ENCODE data around the gene E2F1.
"Not testable (repeated sequence)": the region's sequence is repeated elsewhere in the genome, so short reads cannot be mapped to it uniquely, and the experiment has no call there.

The E2F1 gene

DNA sequence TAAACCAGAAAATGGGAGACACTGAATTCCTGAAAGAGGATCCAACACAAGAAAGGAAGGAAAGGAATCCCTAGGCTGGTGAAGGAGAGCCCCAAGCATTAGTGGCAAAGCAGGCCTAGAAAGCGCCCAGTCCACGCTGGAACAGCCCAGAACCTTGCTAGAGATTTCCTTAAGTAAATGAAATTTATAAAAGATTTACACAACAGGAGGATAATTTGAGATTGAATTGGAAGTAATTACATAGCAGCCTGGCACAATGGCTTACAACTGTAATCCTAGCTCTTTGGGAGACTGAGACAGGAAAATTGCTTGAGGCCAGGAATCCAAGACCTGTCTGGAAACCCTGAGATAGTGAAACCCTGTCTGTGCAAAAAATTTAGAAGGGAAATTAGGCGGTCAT, 50.8 kb downstream of the E2F1 start:
- DNase-seq, result no peak

DNA sequence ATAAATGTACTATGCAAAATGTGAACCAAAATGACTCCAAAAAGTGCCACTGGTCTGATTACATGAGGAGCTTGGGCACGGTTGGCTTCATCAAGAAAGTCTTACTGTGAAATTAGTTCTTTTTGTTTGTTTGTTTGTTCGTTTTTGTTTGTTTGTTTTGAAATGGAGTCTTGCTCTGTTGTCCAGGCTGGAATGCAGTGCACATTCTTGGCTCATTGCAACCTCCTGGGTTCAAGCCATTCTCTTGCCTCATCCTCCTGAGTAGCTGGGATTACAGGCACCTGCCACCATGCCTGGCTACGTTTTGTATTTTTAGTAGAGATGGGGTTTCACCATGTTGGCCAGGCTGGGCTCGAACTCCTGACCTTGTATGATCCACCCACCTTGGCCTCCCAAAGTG, 54.3 kb downstream of the E2F1 start:
- DNase-seq, result not testable (repeated sequence)

DNA sequence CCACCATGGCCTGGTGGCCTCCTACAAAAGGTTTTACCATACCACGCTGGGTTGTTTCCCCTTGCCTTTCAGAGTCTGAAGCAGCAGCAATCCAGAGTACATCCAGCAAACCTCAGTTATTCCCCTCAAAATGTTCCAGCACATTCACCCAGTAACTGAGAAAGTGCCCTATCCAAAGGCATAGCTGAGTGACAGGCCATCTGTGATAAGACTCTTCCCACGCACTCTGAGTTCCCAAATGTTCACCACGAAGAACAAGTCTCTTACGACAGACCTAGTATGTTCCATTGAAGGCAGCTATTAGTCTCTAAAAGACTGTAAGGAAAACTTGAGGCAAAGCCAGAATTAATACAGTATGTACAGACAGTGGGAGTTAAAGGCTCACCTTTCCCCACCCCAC, 55.7 kb downstream of the E2F1 start:
- no peak for DNase-seq

DNA sequence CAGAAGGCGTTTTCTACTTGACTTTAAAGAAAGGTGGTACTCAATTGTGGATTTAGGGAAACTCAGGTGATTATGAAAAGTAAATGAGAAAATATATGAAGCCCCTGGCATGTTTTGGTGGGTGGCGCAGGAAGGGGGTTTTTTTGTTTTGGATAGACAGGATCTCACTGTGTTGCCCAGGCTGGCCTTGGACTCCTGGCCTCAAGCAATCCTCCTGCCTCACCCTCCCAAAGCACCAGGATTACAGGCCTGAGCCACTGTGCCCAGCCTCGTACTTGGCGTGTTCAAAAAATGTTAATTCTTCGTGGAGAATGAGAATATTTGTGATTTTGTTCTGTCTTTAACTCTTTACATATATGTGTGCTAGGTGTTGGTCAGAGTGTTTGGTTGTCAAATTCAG, 56.2 kb downstream of the E2F1 start:
- DNase-seq, result no peak

DNA sequence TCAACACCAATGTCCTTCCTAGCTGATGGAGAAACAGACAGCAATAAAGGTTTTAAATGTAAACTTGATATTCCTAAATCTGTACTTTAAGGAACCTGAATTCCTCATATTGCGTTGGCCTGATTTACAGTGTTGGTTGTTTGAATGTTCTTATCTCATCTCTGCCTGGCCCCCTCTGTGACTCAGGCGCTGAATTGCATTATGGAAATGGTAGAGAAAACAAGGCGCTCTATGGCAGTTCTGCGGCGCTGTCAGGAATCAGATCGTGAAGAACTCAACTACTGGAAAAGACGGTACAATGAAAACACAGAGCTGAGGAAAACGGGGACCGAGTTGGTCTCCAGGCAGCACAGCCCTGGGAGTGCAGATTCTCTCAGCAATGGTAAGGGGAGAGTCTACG, 56.7 kb downstream of the E2F1 start:
- no peak for DNase-seq

DNA sequence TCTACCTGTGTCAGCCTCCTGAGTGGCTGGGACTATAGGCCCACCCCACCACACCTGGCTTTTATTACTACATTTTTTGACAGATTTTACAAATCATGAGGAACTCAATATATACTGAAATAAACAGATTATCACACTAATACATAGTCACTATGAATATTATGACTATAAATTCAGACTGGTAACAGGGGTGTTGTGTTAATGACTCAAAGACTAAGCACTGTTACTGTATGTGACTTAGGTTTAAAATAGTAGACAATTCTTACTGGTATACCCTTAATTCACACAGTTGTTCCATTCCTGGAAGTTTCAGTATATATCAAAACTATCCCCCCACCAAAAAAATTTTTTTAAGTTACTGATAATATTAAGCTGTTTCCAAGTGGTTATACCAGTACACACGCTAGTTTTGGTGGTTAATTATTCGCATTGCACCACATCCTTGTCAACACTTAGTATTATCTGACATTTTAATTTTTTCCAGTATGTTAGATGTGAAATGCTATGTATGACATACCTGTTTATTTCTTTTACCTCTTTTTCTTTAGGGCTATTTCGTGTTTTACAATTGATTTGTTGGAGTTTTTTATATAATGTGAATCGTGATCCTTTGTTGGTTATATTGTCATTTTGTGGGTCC, 58.5 kb downstream of the E2F1 start:
- no peak for DNase-seq

DNA sequence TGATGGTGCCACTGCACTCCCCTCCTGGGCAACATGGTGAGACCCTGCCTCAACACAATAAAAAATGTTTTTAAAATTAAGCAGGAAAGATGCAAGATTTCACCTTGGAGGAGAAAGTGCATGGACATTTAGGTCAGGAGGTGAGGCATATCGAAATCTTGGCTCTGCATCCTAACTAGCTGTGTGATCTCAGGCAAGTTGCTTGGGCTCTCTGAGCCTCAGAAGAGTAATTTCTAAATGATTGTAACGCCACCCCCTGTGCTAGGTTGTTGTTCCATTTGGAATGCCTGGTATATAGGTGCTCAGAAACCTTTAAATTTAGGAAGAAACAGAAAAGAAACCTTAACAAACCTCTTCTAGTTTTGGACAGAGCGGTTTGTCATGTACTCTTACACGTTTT, 60.0 kb downstream of the E2F1 start:
- DNase-seq, result no peak

All from activated naive CD4-positive, alpha-beta T cell (primary cell).